A549 (cell line): Measurements from ENCODE around the gene TSPEAR.

Source experiments
- CBX2 ChIP-seq: fragments of 200-600 bp; sonication (generic); IDR thresholded peaks from 2 replicates; pipeline ENCODE4 v1.6.1; 2016; ENCODE audit warnings: low read depth, mild to moderate bottlenecking, borderline replicate concordance
- CEBPB ChIP-seq, 2 experiments: fragments of >200 bp in 1 of 2; sonication (Bioruptor Twin) in 1 of 2; formaldehyde crosslinking in 1 of 2; IDR thresholded peaks; 2 replicates each; pipeline ENCODE4 v1.6.1; 2012 to 2016
- CTCF ChIP-seq: fragments of >200 bp; sonication (Bioruptor Twin); formaldehyde crosslinking; IDR thresholded peaks from 3 replicates; pipeline ENCODE4 v1.5.1; 2016
- EHMT2 ChIP-seq: fragments of 200-600 bp; sonication (generic); IDR thresholded peaks from 2 replicates; pipeline ENCODE4 v1.6.1; 2016; ENCODE audit warnings: antibody characterized with exemption, low read depth, mild to moderate bottlenecking, moderate library complexity
- JUN ChIP-seq, 2 experiments: fragments of >200 bp; sonication (Bioruptor Twin); formaldehyde crosslinking; IDR thresholded peaks; 2 replicates in 1 of 2; 3 replicates in 1 of 2; pipeline ENCODE4 v1.6.1; 2016 to 2017
- JUNB ChIP-seq: fragments of >200 bp; sonication (Bioruptor Twin); formaldehyde crosslinking; IDR thresholded peaks from 2 replicates; pipeline ENCODE4 v1.6.1; 2016
- KDM1A ChIP-seq: fragments of 200-600 bp; sonication (generic); IDR thresholded peaks from 2 replicates; pipeline ENCODE4 v1.6.1; 2016; ENCODE audit warnings: low read depth, mild to moderate bottlenecking
- RAD21 ChIP-seq, 2 experiments: fragments of >200 bp in 1 of 2; sonication (Bioruptor Twin) in 1 of 2; formaldehyde crosslinking in 1 of 2; IDR thresholded peaks in 1 of 2; conservative IDR thresholded peaks in 1 of 2; 2 replicates in 1 of 2; 3 replicates in 1 of 2; pipeline ENCODE4 v1.6.1; 2012 to 2018; ENCODE audit warnings: inconsistent platforms in 1 of 2
- RFX5 ChIP-seq: fragments of 450-650 bp; IDR thresholded peaks from 2 replicates; pipeline ENCODE4 v1.7.1; 2014; ENCODE audit warnings: antibody characterized with exemption, mild to moderate bottlenecking, moderate library complexity
- USF2 ChIP-seq: fragments of 450-650 bp; IDR thresholded peaks from 2 replicates; pipeline ENCODE4 v1.6.1; 2014; ENCODE audit warnings: antibody characterized with exemption

GRCh38 chr21:44552681-44553080 lies 158.7 kb downstream of the TSPEAR start:
- no peak for TF ChIP-seq CTCF
- no peak for TF ChIP-seq JUNB
- TF ChIP-seq KDM1A = no peak
- no peak for TF ChIP-seq CBX2
- TF ChIP-seq EHMT2 = no peak
- TF ChIP-seq RAD21 (conservative IDR thresholded peaks at IDR 0.05 in 1 of 2, IDR thresholded peaks at IDR 0.05 in 1 of 2) = no peak
- no peak for TF ChIP-seq JUN (IDR thresholded peaks at IDR 0.05)
- no peak for TF ChIP-seq RFX5
- TF ChIP-seq USF2 = no peak
- no peak for TF ChIP-seq CEBPB (IDR thresholded peaks at IDR 0.05)
